Daoy (cell line): ENCODE measurements around the gene FAM83F. TPM values are rescaled to one million over a fixed set of nuclear protein-coding genes. Genes with fewer than 3 reads are reported as not detected.
A peak's percentile ranks its signal among the peaks of the same experiment; 100 is the strongest.
"Not testable (repeated sequence)": the region's sequence is repeated elsewhere in the genome, so short reads cannot be mapped to it uniquely, and the experiment has no call there.

Source experiments
- DNase-seq: peaks from one replicate; pipeline ENCODE4 v3.0.0-alpha.2; 2015; ENCODE audit warnings: low read depth
- total RNA-seq: library from RNA; depleted of rRNA; stranded (reverse); fragments of >200 nt; shearing (Covaris generic); gene quantifications from 2 replicates; pipeline ENCODE4 v1.2.3, GENCODE V29; 2014; rRNA removed

FAM83F gene
- total RNA-seq: 0.06 TPM in 1 of 2 replicates, not detected in the other

DNA sequence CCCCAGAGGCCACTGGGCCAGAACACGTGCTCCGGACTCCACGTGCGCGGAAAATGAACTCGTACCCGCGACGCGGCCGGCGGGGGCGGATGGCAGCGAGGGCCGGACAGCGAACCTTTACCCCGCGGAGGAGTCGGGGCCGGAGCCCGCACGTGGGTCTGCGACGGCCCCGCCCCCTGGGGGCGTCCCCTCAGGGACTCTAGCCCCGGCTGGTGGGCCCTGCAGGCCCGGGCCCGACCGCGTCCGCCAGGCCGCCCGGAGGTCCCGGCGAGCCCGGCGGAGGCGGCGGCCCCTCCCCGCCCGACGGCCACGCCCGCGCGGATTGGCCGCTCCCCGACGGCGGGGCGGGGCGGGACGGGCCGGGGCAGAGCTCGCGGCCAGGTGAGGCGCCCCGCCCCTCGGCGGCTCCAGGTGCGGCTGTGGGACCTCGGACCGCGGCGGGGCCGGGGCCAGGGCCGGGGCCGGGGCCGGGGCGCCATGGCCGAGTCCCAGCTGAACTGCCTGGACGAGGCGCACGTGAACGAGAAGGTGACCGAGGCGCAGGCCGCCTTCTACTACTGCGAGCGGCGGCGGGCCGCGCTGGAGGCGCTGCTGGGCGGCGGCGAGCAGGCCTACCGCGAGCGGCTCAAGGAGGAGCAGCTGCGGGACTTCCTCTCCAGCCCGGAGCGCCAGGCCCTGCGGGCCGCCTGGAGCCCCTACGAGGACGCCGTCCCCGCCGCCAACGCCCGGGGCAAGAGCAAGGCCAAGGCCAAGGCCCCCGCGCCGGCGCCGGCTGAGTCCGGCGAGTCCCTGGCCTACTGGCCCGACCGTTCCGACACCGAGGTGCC is at the start of gene FAM83F:
Gene FAM83F (plus strand): TSS at position 389 of the 827 bp plus-strand sequence. CDS start 89 bp downstream, at position 478.
- DNase-seq: no peak

DNA sequence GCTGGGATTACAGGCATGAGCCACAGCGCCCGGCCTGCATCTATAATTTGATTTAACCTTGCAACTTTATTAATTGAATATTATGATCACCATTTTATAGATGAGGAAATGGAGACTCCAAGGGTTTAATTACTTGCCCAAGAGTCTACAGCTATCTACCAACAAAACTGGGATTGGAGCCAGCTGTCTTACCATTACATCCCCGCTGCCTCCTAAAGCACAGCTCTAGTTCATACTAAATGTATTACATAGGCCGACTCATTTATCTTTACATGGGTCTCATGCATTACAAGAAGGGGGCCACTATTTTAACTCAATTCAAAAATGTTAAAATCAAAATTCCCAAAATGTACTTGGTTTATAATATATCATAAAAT is 48.6 kb upstream of the FAM83F start:
- DNase-seq: no peak

DNA sequence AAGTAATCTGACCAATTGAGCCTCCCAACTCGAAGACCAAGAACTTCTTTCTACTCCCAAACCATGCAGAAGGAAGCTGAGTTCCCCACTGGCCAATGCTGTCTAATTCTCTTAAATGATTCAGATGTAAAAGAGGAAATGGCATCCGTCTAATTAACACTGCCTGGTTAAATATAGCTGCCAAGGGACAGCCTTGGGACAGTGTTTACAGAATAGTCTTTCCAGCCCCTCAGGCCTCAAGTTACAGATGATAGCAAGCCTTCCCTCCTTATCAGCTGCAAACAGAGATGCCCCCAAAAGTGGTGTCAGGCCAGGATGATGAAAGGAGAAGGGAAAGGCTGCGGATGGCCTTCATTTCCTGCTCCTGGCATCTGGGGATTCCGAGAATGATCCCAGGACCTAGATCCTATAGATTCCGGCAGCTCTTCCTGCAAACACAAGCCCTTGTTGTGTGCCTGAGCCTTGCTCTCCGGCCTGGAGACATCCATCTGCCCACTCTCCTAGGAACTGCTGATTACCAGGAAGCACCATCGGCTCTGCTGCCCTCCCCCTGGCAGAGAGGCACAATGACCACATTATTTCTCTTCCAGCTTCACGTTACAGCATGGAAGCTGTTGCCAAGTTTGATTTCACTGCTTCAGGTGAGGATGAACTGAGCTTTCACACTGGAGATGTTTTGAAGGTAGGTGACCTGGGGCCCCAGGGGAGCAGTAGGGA is 48.1 kb upstream of the FAM83F start:
- no peak for DNase-seq

DNA sequence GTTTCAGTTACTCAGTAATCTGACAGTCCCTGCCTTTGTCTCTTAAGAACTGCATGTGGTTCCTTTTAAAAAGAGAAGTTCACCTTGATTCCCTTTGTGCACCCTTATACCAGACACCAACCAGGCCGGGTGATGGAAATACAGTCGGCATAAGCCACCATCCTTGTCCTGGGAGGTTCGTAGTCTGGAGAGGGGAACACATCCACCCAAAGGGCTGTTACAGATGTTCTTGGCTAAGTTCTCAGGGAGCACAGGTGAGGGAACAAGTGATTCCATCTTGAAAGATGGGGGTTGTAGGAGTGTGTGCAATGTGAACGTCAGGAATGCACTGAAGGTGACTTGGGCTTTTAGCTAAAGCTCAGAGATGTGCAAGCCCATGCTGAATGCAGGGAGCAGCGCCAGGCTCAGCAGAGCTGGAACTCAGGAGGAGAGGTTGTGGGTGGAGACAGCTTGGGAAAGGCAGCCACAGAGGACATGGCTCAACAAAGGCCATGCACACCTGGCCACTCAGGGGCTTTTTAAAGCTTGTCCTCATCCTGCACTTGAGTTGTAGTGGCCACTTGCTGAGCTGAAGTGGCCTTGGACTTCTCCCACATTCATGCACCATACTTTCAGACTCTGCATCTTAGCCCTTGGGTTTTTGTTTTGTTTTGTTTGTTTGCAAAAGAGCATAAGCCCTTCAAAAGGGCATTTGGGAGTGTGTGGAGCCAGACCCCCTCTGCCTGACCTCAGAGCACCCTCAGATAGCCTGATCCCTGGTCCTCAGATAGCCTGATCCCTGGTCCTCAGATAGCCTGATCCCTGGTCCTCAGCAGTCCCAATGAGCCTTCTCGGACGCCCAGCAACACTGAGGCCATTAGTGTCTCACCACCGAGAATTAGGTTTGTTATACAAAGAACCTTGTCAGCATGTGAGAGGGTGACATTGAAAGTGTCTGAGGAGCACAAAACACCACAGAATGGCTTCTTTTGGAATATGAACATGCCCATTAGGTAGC is 47.2 kb upstream of the FAM83F start:
- no peak for DNase-seq

DNA sequence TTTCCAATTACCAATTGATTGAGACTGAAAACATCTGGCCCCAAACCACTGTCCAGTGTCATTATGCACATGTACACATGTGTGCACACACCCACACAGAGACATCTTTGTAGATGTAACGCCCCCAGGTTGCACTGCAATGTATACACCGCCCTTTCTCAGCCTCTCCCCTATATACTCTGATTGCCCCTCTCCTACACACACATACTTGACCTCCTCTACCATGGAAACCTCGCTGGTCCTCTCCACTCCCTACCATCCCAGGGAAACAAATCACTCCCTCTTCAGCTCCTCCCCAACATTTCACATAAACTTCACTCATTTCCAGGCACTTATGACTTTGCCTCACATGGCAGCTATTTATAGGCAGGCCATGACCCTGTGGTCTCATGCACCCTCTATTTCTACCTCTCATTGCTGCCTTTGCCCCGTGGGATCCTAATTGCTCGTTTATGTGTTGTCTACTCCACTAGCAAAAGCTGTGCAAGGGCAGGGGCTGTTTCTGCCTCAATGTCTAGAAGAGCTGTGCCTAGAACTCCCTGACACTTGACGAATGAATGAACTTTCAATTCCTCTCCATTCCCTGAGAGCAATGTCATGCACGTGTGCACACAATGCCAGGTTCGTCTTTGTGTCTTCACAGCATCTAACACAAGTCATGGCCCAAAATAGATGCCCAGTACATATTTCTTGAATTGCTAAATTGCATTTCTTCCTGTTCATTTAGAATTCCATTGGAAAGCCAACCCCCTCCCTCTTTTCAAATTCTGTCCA is 44.6 kb upstream of the FAM83F start:
- no peak for DNase-seq

DNA sequence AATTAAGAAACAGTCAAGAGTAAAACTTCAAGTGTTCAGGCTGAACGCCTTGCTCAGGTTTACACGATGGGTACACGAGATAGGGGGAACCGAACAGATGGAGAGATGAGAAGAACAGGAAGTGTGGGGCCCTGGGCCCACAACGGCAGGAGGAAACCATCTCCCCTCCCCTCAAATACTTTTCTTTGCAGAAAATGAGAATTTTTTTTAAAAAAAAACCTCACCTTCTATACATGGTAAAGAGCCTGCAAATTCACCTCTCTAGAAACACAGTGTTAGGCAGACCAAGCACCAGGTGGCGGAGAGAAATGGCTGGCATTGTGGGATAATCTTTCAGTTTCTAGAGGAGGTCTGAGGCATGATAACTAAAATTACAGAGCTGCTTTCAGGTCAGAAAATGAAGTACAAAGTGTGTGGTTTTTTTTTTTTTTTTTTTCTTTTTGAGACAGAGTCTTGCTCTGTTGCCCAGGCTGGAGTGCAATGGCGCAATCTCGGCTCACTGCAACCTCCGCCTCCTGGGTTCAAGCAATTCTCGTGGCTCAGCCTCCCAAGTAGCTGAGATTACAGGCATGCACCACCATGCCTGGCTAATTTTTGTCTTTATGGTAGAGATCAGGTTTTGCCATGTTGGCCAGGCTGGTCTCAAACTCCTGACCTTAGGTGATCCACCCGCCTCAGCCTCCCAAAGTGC is 43.0 kb upstream of the FAM83F start:
- DNase-seq: not testable (repeated sequence)

DNA sequence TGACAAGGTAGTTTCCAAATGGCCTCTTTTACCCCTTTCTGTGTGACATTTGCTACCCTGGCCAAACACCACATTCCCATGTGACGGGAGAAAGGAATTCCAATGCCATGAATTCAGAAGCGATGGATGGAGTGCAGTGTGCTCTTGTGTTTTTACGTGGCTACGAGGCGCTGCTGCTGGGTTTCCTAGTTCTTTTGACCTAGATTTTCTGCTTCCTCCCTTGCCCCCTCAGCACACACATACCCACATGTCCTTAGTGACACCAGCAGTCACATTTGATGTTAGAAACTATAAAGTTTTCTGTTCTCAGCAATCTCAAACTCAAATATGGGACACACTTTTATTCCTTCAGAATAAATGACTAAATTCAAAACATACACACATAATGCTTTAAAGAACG is 42.4 kb upstream of the FAM83F start:
- DNase-seq: no peak

DNA sequence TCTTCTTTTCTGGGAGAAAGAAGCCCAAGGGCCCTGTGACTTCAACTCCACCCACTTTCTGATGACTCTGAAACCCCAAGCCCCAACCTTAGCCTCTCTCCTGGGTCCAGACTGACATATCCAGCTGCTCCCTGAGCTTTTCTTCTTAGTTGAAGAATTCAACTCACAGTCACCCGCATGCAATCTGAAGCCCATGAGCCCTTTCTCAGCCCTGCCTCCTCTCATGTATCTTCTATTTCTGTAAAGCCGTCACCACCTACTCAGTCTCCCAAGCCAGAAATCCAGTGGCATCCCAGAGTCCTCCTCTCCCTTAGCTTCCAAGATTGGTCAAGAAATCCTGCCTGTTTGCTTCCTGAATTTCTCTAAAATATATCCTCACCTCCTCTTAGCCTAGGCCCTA is 41.7 kb upstream of the FAM83F start:
- DNase-seq: no peak

DNA sequence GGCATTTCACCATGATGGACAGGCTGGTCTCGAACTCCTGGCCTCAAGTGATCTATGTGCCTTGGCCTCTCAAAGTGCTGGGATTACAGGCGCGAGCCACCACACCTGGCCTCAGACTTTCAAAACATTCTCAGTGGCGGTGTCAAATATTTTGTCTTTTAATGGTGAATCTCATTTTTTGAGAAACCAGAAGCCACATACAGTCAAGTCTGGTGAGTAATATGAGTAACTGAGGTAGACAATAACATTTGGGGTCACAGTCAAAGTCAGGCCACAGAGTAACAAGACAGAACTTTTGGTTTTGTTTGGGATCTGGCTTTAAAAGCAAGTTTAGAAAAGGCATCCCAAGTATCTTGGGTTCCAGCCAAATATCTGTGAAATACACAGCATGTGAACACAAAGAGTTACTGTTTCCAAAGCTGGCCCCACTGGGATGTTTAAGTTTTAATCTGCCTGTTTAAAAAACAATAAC is 40.1 kb upstream of the FAM83F start:
- no peak for DNase-seq

DNA sequence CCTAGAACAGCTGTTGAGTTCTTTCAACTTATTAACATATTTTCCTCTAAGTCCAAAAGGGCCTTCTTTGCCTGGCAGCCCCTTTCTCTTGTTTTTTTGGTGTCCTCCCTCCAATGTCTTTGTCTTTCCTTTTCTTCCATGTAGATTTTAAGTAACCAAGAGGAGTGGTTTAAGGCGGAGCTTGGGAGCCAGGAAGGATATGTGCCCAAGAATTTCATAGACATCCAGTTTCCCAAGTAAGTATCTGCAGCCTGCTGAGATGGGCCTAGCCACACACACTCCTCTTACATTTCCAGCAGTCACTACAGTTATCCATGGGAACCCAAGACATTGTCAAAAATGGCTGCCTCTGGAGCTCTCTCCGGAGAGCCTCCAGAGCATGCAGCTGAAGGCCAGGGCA is 39.1 kb upstream of the FAM83F start:
- no peak for DNase-seq

DNA sequence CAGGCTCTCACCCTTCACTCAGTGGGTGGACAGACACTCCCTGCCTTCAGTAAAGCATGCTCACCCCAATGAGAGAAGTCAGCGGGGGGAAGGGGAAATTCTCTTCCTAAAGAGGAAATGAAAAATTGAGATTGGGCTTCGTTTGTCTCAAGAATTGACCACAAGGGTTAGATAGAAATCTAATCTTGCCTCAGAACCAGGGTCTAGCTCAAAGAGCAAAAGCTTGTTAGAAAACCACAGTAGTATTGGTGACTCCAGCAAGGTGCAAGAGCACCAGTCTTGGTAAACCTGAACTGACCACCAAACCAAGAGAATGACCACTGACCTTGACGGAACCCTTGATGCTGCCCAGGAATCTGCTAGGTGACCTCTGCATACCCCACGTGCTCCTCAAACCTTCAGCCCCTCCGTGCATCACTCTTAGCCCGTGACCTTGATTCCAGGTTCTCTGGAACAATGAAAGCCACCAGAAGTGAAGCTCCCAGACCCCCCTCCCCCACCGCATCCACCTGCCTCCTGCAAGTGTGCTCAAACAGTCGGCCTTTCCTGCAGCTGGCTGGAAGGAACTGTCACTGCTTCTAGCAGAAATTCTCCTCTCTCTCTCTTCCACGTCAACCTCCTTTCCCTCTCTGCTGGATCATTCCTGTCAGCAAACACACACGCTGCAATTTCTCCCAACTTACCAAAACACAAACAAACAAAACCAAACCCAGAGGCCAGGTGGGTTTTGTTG is 37.7 kb upstream of the FAM83F start:
- no peak for DNase-seq

DNA sequence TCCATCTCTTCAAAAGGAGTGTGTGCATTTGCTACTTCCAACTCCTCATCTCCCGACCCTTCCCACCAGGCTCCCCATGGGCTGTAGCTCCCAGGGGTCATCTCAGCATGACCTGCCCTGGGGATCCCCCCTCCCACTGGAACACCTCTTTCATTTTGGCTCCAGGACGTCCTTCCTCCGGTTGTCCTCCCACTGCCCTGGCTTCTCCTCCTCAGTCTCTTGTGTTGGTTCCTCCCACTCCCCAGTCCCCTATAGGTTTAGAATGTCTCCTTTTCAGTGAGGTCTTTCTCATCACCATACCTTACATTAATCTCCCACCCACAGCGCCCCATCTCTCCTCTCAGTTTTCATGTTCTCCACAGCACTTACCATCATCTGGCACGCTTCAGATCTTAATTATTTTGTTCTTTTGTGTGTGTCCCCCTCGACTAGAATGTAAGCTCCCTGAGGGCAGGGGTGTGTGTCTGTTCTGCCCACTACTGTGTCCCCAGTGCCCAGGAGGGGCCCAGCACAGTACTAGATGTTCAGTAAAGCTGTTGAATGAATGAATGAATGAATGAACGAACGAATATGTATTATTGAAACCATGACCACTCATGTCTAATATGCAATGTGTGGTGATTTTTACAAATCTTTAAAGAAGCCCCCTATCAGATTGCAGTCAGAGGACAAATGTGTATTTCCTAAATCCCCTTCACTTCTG is 36.6 kb upstream of the FAM83F start:
- DNase-seq: no peak

DNA sequence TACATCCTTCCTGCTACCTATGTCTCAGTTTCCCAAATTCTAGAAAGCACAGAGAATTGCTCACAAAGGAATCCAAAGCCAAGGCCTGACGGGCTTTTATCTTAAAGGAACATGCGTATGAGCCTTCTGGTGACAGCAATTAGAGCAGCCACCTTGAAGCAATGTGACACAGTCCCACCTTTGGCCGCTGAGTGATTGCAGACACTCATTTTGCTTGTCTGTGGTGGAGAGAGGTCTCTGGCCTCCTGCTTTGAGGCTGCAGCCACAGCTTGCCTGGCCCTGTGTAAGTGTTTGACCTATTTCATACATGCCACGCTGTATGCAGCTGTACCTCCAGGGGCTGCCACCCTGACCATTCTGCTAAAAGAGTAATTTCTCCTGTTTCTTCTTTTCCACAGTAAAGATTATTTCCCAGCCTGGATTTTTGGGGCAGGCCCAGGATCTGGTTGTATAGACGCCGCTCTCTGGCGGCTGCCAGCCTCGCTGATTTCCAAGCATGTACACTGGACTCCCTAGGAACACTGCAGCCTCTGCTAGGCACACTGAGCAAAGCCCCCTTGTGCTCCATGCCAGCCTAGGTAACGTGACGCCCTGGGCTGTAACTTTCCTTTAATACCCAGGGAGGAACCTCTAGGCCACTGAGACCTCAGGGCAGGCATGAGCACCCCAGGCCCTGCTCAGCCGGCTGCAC is 35.7 kb upstream of the FAM83F start:
- DNase-seq: no peak

DNA sequence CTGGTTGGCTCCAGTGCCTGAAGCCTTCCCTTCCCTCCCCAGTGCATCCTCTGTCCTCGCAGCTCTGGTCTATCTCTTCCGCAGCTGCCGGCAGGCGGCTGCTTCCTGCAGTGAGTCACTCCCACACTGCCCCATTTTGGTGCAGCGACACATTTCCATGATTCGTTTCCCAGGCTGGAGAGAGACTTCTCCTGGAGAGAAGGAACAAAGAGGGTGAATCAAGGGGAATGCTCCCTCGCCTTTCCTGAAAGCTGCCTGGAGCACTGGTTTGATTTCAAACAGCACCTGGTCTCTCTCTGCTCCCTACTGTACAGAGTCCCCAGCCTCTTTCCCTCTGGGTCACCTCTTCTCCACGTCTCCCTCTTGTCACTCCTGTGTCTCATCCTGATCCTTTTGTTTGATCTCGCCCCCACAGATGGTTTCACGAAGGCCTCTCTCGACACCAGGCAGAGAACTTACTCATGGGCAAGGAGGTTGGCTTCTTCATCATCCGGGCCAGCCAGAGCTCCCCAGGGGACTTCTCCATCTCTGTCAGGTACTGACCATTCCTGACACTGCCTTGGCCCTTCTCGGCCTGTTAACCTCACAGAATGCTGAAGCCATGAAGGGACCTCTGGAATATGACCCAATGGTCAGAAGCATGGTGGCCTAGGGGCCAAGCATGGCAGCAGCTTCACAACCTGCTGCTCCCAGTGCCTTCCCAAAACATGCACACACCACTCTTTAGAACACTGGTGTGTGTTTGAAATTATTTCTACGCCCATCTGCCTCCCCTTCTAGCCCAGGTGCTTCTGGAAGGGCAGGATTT is 34.9 kb upstream of the FAM83F start, which contains the start of gene TMA7B:
Gene TMA7B (plus strand): TSS at position 758 of the 808 bp plus-strand sequence. CDS start 3,978 bp downstream, outside the sequence.
- peak; percentile 79 for DNase-seq

DNA sequence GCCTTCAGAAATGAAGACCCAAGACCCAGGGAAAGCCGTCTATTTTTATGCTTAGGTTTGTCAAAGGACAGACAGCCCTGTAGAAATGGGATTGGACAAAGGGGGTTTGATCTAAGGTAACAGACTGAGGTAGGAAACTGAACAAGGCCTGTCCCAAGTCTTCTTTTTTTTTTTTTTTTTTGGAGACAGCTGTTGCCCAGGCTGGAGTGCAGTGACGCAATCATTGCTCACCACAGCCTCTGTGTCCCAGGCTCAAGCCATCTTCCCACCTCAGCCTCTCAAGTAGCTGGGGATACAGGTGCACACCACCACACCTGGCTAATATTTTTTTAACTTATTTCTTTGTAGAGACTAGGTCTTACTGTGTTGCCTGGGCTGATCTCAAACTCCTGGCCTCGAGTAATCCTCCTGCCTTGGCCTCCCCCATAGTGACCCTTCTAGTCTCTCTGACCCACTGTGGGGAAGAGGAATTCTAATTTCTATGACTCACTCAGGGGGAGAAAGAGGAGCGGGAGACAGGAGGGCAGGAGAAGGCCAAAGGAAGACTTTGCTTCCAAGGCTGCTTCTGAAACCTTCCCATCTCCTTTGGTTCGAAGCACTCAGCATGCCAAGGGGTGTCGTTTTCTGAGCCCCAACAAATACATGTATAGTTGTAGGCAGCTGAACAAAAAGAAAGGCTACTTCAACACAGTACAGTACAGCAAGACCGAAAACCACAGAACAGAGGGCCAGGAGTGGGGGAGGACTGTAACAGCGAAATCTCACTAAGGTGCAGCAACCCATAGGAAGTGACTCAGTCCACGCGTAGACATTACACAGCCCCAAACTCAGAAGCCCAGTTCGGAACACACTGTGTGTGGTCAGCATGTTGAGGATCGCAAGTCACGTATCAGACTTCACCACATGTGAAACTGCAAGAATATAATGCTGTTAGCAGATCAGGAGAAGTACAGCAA is 33.7 kb upstream of the FAM83F start:
- peak; percentile 96 for DNase-seq

DNA sequence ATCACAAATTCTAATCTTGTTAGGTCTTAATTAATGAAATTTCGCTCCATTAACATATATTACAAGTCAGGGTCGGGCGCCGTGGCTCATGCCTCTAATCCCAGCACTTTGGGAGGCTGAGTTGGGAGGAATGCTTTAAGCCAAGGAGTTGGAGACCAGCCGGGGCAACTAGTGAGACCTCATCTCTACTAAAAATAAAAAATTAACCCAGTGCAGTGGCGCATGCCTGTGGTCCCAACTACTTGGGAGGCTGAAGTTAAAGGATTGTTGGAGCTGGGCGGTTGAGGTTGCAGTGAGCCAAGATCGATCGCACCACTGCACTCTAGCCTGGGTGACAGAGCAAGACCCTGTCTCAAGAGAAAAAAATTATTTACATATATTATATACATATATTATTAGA is 32.7 kb upstream of the FAM83F start:
- no peak for DNase-seq
